ENCODE results near the gene RAB21. TPM values are rescaled to one million over a fixed set of nuclear protein-coding genes. Genes with fewer than 3 reads are reported as not detected.

The RAB21 gene
- total RNA-seq, 2 experiments from 2014 or later: 65.0 to 67.3 TPM

DNA sequence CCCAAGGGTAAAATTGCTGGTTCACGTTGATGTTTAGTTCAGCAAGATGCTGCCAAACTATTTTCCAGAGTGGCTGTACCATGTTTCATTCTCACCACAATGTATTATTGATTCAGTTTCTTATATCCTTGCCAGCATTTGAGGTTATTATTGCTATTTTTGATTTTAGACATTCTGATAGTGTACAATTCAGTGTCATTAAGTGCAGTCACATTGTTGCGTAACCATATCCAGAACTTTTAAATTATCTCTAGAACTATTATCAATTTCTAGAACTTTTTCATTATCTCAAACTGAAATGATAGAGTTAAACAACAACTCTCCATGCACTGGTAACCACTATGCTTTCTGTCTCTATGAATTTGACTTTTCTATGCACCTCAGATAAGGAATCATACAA, 74.2 kb downstream of the RAB21 start:
- H3K4me1 Mint-ChIP-seq: no peaks in the 10 kb centered on the region
- no peaks in the 10 kb centered on the region for H3K9me3 Mint-ChIP-seq
- ChIA-PET POLR2A (interaction anchor here (1.4 kb wide), 1 partner anchor 10 kb away, joined by 3 read pairs; no protein-coding TSS in a partner anchor), CTCF (no interaction called here)
- no peak for DNase-seq
- no peaks in the 10 kb centered on the region for H3K36me3 Mint-ChIP-seq (ENCODE audit: low read depth)
- H3K27ac Mint-ChIP-seq: no peak overlapping the region
- peaks cover 24% of the 10 kb centered on the region for H3K27me3 Mint-ChIP-seq
- no peak overlapping the region for H3K4me3 Mint-ChIP-seq

DNA sequence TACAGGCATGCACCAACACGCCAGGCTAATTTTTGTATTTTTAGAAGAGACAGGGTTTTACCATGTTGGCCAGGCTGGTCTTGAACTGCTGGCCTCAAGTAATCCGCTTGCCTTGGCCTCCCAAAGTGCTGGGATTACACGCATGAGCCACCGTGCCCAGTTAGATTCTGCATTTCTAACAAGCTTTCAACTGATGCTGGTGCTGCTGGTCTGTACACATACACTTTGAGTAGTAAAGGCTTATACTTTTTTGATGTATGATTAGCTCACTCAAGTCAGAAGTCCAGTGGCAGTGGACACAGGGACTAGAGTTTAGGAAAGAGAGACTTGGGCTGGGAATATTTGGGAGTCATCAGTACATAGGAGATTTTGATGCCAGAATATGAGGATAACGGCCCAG, 82.7 kb downstream of the RAB21 start:
- ChIA-PET POLR2A (interaction anchor here (3.4 to 3.5 kb wide), 2 partner anchors 152 to 174 kb away, joined by 24 to 48 read pairs; partner anchors contain the start of genes THAP2, TMEM19 and ZFC3H1), CTCF (interaction anchor here (3.0 kb wide), 1 partner anchor 9 kb away, joined by 8 read pairs; no protein-coding TSS in a partner anchor)
- no peak for DNase-seq
- Mint-ChIP-seq H3K36me3 (ENCODE audit: low read depth) (peaks cover 13% of the 10 kb centered on the region), H3K27ac (no peak overlapping the region), H3K4me1 (peaks cover 35% of the 10 kb centered on the region), H3K27me3 (peaks cover 10% of the 10 kb centered on the region), H3K4me3 (no peak overlapping the region), H3K9me3 (no peaks in the 10 kb centered on the region)

DNA sequence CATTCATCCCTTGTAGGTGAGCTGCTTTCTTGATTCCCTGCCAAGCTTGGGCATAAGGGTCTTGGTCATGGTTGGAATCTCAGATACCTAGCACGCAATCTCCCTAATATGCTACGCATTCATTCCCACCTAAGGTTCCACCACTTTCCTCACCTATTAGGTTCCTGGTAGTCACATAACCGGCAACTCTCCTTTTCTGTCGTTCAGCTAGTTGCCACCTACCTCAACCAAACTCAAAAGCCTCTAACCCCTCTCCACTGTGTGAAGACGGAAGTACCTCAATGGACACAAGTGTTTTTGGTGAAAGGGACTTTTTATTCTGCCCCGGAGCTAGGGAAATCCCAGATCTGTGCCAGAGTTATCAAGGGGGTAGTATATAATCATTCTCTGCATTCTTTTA, 83.6 kb downstream of the RAB21 start:
- peak overlapping the region; percentile 1 for H3K4me3 Mint-ChIP-seq

DNA sequence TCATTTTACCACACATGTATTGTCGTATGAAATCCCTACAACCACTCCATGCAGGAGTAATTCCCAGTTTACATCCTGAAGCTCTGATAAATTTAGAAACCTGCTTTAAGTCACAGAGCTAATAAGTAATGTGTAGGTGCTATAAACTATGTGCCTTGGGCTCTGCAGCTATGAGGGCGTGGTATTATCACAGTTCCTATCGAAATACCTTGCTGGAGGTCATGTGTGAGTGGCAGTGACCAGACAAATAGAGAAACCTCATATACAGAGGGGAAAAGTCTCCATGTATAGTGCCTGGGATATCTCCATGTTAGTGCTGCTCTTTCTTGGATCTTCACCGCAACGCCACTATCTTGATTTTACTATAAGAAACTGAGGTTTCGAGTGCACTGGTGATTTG, 84.0 kb downstream of the RAB21 start:
- ChIA-PET CTCF (interaction anchor here (1.8 to 3.7 kb wide), 3 partner anchors 8 to 84 kb away, joined by 4 to 23 read pairs (median 8); partner anchors contain the start of gene RAB21), POLR2A (interaction anchor here (0.7 to 3.5 kb wide), 10 partner anchors 9 to 175 kb away, joined by 3 to 48 read pairs (median 5); partner anchors contain the start of genes RAB21, THAP2, TMEM19 and ZFC3H1)
- H3K27me3 Mint-ChIP-seq: peaks cover 3% of the 10 kb centered on the region

More for the DNA sequence above, 83.6 kb downstream of the RAB21 start:
- H3K27ac Mint-ChIP-seq: peak overlapping the region; percentile 23
- ChIA-PET POLR2A (interaction anchor here (2.9 to 3.5 kb wide), 3 partner anchors 83 to 175 kb away, joined by 24 to 48 read pairs (median 30); partner anchors contain the start of genes RAB21, THAP2, TMEM19 and ZFC3H1), CTCF (interaction anchor here (3.0 to 3.7 kb wide), 2 partner anchors 8 to 58 kb away, joined by 8 to 23 read pairs; no protein-coding TSS in a partner anchor)
- H3K4me1 Mint-ChIP-seq: peaks cover 37% of the 10 kb centered on the region
- H3K27me3 Mint-ChIP-seq: peaks cover 5% of the 10 kb centered on the region
- H3K9me3 Mint-ChIP-seq: no peaks in the 10 kb centered on the region
- no peak for DNase-seq
- peaks cover 14% of the 10 kb centered on the region for H3K36me3 Mint-ChIP-seq (ENCODE audit: low read depth)

DNA sequence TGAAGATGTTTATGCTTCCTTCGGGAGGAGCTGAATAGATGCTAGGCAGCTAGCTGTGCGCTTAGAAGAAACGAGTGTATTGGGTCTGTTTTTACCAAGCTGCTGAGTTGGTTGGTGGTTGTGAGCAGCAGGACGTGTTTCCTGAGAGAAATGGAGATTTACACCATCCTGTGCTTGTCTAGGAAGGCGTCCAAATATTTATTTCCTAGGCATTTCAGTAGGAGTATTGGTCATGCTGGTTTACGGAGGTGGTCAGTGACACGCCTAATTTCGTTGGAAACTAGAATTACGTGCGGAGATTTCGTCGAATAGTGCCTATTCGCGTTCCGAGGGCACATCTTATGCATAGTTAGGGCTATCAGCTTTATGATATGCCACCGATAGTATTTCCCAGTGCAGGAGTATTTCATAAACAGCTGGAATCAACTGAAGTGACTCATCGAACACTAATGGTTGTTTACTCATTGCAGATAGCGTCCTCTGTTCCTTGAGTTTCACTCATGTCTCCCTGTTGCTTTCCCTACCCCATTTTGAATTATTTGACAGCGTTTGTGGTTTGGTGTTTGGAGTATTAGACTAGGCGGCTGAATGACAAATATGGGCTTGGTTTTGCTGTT, 85.7 kb downstream of the RAB21 start:
- CTCF ChIA-PET: interaction anchor here (1.4 to 3.7 kb wide), 3 partner anchors 60 to 178 kb away, joined by 4 to 23 read pairs (median 6); partner anchors contain the start of gene RAB21
- peak; percentile 22 for DNase-seq

More for the DNA sequence above, 84.0 kb downstream of the RAB21 start:
- H3K4me1 Mint-ChIP-seq: peaks cover 37% of the 10 kb centered on the region
- H3K4me3 Mint-ChIP-seq: peak overlapping the region; percentile 92
- H3K36me3 Mint-ChIP-seq (ENCODE audit: low read depth): peaks cover 14% of the 10 kb centered on the region
- no peak for DNase-seq
- H3K27ac Mint-ChIP-seq: peak overlapping the region; percentile 97
- no peaks in the 10 kb centered on the region for H3K9me3 Mint-ChIP-seq

DNA sequence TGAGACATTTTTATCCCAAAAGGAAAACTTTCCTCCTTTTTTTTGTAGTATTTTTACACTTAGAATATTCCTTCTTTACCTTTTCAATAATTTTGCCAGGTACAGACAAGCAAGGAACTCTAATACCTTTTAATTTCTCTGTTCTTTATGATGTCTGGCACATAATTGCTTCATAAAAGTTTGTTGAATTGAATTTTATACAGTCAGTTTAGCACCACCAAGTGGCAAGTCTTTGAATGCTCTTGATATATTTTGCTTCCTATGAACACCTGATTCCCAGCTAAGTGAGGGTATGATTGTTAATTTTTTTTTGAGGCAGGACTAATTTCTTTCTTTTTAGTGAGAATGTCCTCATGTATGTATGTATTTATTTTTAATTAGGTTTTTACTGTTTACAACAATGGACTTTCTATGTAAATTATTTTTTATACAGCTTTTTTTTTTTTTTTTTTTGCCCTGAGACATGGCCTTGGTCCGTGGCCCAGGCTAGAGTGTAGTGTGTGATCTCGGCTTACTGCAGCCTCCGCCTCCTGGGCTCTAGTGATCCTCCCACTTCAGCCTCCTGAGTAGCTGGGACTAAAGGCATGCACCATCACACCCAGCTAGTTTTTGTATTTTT, 91.8 kb downstream of the RAB21 start:
- ChIA-PET POLR2A (interaction anchor here (1.0 to 1.2 kb wide), 2 partner anchors 66 to 183 kb away, joined by 3 read pairs; partner anchors contain the start of gene ZFC3H1), CTCF (interaction anchor here (0.6 to 2.8 kb wide), 16 partner anchors 9 to 431 kb away, joined by 3 to 33 read pairs (median 4); partner anchors contain the start of genes RAB21, THAP2, TMEM19 and ZFC3H1)
- no peak for DNase-seq
- peaks cover 12% of the 10 kb centered on the region for H3K9me3 Mint-ChIP-seq
- H3K4me3 Mint-ChIP-seq: no peak overlapping the region
- H3K4me1 Mint-ChIP-seq: peaks cover 19% of the 10 kb centered on the region
- H3K36me3 Mint-ChIP-seq (ENCODE audit: low read depth): peaks cover 34% of the 10 kb centered on the region
- H3K27me3 Mint-ChIP-seq: no peaks in the 10 kb centered on the region
- no peak overlapping the region for H3K27ac Mint-ChIP-seq

More for the DNA sequence above, 85.7 kb downstream of the RAB21 start:
- Mint-ChIP-seq H3K4me1 (peaks cover 37% of the 10 kb centered on the region), H3K27ac (peak overlapping the region; percentile 97), H3K36me3 (ENCODE audit: low read depth) (peaks cover 14% of the 10 kb centered on the region), H3K4me3 (peak overlapping the region; percentile 92), H3K9me3 (no peaks in the 10 kb centered on the region), H3K27me3 (no peaks in the 10 kb centered on the region)
- POLR2A ChIA-PET: interaction anchor here (0.6 to 3.5 kb wide), 12 partner anchors 9 to 1596 kb away, joined by 3 to 48 read pairs (median 4); partner anchors contain the start of genes RAB21, THAP2, TMEM19 and ZFC3H1

DNA sequence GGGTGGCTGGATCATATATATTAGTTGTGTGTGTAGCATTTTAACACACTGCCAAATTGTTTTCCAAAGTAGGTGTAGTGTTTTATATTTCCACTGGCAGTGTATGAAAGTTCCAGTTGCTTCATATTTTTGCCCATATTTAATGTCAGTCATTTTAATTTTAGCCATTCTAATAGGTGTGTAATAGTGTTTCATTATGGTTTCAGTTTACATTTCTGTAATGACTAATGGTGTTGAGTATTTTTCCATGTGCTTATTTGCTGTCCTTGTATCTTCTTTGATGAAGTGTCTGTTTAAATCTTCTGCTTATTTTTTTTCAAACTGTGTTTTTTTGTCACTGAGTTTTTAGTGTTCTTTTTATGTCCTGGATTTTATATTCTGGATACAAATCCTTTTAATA, 93.5 kb downstream of the RAB21 start:
- peaks cover 8% of the 10 kb centered on the region for H3K4me1 Mint-ChIP-seq
- no peak for DNase-seq
- H3K27ac Mint-ChIP-seq: no peak overlapping the region
- H3K27me3 Mint-ChIP-seq: no peaks in the 10 kb centered on the region
- peaks cover 43% of the 10 kb centered on the region for H3K36me3 Mint-ChIP-seq (ENCODE audit: low read depth)
- H3K9me3 Mint-ChIP-seq: peaks cover 21% of the 10 kb centered on the region
- ChIA-PET POLR2A (no interaction called here), CTCF (interaction anchor here (1.3 to 2.8 kb wide), 3 partner anchors 28 to 68 kb away, joined by 3 to 33 read pairs (median 9); no protein-coding TSS in a partner anchor)
- H3K4me3 Mint-ChIP-seq: no peak overlapping the region

DNA sequence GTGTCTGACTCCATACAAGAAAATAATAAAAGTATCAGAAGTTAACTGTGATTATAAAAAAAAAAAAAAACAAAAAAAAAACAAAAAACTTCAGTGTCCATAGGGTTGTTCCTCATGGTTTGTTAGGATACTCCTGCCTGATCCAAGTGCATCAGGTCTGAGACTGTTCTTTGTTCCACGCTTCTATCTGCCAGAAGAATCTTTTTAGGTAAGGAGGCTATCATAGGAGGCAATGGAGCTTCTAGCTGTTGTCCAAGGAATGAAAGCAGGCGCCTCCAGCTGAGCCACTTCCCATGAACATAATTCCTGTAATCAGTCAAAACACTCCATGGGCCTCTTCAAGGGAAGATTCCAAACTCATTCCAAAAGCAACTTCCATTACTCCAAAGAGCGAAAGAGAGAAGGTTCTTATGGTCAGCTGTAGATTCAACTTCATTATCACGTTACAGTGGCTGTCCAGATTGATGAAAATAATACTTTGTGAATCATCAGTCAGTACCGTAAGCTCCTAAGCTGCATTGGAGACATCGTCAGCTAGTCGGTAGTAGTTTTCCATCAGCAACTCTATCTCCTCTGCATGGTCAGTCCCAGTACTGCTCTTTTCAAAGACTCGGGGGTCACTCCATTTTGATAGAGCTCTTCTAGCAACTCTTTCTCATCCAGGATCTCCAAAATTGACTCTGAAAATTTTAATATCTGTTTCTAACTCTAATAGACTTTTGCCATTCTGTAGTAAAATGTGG, 94.6 kb downstream of the RAB21 start:
- Mint-ChIP-seq H3K9me3 (peaks cover 21% of the 10 kb centered on the region), H3K27me3 (no peaks in the 10 kb centered on the region), H3K4me3 (no peak overlapping the region), H3K27ac (no peak overlapping the region), H3K4me1 (peaks cover 8% of the 10 kb centered on the region), H3K36me3 (ENCODE audit: low read depth) (peaks cover 52% of the 10 kb centered on the region)
- CTCF ChIA-PET: interaction anchor here (2.1 kb wide), 1 partner anchor 69 kb away, joined by 9 read pairs; no protein-coding TSS in a partner anchor
- POLR2A ChIA-PET: interaction anchor here (1.0 to 2.0 kb wide), 3 partner anchors 9 to 37 kb away, joined by 3 to 10 read pairs (median 3); partner anchors contain the start of gene TBC1D15
- DNase-seq: no peak

Other genes with a start within 250 kb of the RAB21 start
- gene ZFC3H1, start 91.0 kb upstream of the RAB21 start, total RNA-seq: 10 to 100 TPM; 64.7 to 76.8 TPM
- gene THAP2, start 90.6 kb upstream of the RAB21 start, total RNA-seq: 1 to 10 TPM; 6.4 to 7.7 TPM
- 10 to 100 TPM; 15.5 to 16.1 TPM for gene TMEM19, start 68.8 kb upstream of the RAB21 start, total RNA-seq
- 10 to 100 TPM; 60.6 to 67.3 TPM for gene TBC1D15, start 84.9 kb downstream of the RAB21 start, total RNA-seq
- not detected for gene TPH2, start 184.0 kb downstream of the RAB21 start, total RNA-seq

Data from activated CD4-positive, alpha-beta memory T cell treated with anti-CD3 and anti-CD28 coated beads, Interleukin-2, amount 10 ng/mL, durations not matched to agents 7 days and 5 days (primary cell).